Astrocyte of the spinal cord (primary cell): ENCODE data around the gene IFNAR1.

Experiments used
- DNase-seq: peaks from one replicate; pipeline ENCODE4 v3.0.0; 2011; ENCODE audit warnings: low read depth, low spot score
- H3K4me3 ChIP-seq: 2 replicates; pipeline ENCODE4 v1.5.1; 2011; ENCODE audit warnings: low read depth, mild to moderate bottlenecking, low read length, moderate library complexity
- CTCF ChIP-seq: IDR thresholded peaks from 2 replicates; pipeline ENCODE4 v1.5.1; 2012; ENCODE audit warnings: low read depth, mild to moderate bottlenecking, low read length, inconsistent platforms
- in situ Hi-C: cut with HindIII; loops from 2 replicates; pipeline ENCODE4 v1.10.0; 2017; ENCODE audit warnings: low sequenced_read_pairs

The IFNAR1 gene

GRCh38 chr21:33293811-33294216, 31.0 kb upstream of the IFNAR1 start:
- DNase-seq: no peak
- no peak for TF ChIP-seq CTCF
- in situ Hi-C loops: no loop called here
- H3K4me3 ChIP-seq: no peak overlapping the region

GRCh38 chr21:33296156-33296555, 28.6 kb upstream of the IFNAR1 start:
- no peak for DNase-seq
- in situ Hi-C loops: no loop called here
- no peak overlapping the region for H3K4me3 ChIP-seq
- TF ChIP-seq CTCF: no peak

DNA sequence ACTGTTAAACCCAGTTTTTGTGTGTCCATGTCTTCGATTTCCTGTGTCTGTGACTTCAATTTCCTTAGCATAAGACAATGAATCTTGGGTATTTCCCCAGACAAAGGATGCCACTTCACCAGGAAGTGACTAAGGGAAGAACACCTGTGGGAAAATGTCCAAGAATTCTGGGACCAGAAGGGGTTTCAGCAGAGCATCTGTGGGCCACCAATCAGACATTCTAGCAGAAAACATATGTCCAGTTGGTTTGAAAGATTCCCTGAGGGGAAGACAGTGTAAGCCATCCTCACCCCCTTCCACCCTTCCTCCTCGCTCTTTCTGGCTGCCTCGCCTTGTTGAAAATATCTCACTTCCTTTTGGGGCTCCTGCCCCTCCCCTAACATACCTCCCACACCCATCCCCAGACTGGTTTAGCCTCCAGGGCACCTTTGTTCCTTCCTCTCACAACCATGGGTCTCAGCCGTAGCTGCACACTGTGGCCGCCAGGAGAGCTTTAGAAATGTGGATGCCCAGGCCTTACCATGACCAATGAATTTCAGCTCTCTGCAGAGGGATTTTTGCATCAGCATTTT, 25.5 kb upstream of the IFNAR1 start:
- H3K4me3 ChIP-seq: no peak overlapping the region
- in situ Hi-C loops: no loop called here
- TF ChIP-seq CTCF: no peak
- no peak for DNase-seq

- in situ Hi-C loops: no loop called here
- no peak for TF ChIP-seq CTCF
- H3K4me3 ChIP-seq: no peak overlapping the region
- DNase-seq: no peak
Observed at GRCh38 chr21:33300701-33301631, 23.8 kb upstream of the IFNAR1 start.

- TF ChIP-seq CTCF: no peak
- no peak overlapping the region for H3K4me3 ChIP-seq
- in situ Hi-C loops: no loop called here
- DNase-seq: no peak
Observed at GRCh38 chr21:33301632-33302002, 23.2 kb upstream of the IFNAR1 start.

DNA sequence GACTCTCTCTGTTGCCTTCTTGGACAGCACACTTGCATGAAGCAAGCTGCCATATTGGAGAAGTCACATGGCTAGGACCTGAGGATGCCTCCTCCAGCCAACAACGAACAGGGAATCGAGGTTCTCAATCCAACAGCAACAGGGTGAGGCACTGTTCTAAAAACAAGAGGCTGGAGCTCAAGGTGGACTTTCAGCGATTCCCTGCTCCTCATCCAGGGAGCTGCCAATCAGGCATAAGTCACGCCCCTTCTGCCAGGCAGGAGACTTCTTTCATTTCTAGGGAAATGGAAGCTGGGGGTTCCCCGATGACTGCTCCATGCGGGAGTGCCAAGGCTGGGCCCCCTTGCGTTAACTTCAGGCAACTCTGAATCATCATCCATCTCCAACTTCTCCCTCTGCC, 22.7 kb upstream of the IFNAR1 start:
- no peak for DNase-seq
- no peak overlapping the region for H3K4me3 ChIP-seq
- in situ Hi-C loops: no loop called here
- no peak for TF ChIP-seq CTCF
